Loucy (cell line): Measurements from ENCODE around the gene MICAL3.
"Not testable (repeated sequence)": the region's sequence is repeated elsewhere in the genome, so short reads cannot be mapped to it uniquely, and the experiment has no call there.

Source experiments
- CTCF ChIP-seq: fragments of 200-600 bp; sonication (generic); conservative IDR thresholded peaks from 2 replicates; pipeline ENCODE4 v1.5.1; 2014; ENCODE audit warnings: mild to moderate bottlenecking, antibody characterized with exemption, low read length
- EZH2phosphoT487 ChIP-seq: fragments of 200-600 bp; IDR thresholded peaks from 2 replicates; pipeline ENCODE4 v1.6.1; 2018; ENCODE audit warnings: antibody characterized with exemption, mild to moderate bottlenecking, moderate library complexity, borderline replicate concordance

GRCh38 chr22:17991992-17992391, 32.4 kb downstream of the MICAL3 start:
- TF ChIP-seq CTCF, EZH2phosphoT487: not testable (repeated sequence)
